Lower leg skin (tissue), 3 donors: ENCODE data around the gene NMT1.

Source experiments
- POLR2A ChIP-seq, 2 donors: fragments of 450-650 bp; IDR thresholded peaks; one replicate each; pipeline ENCODE4 v1.6.1; 2016 to 2017; ENCODE audit warnings: antibody characterized with exemption in 2 of 2, mild to moderate bottlenecking in 1 of 2, moderate library complexity in 1 of 2
- TF ChIP-seq, protein P1 (sequence below), 3 donors: fragments of 450-650 bp; IDR thresholded peaks; one replicate each; pipeline ENCODE4 v1.5.1; 2016; ENCODE audit warnings: antibody characterized with exemption in 3 of 3, mild to moderate bottlenecking in 3 of 3, moderate library complexity in 2 of 3

DNA sequence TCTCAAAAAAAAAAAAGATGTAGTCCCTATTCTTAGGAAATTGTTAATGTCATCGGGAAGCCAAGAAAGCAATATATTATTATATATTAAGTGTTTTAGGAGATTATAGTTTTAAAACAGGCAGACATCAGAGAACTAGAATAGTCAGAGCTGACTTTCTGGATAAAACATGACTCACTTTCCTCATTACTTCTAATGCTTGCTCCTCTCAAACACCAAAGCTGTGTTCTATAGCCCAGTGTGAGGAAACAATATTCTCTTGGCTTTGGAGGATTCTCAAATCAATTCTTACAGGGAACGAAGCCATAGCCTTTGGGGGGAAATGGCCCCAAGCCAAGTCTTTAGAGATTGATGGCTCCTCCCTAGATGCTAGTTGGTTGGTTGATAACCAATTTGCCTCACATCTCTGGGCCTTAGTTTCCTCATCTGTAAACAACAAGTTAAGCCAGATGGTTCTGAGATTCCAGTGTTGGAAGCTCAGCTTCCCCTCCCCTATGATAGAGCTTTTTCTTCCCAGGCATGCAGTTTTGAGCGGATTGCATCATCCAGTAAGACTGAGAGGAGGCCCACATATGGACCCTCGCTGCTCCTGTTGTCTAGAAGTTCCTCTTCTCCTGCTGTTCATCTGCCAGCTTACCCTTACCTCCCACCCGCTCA, 12.4 kb downstream of the NMT1 start:
- TF ChIP-seq POLR2A (IDR thresholded peaks at IDR 0.05): no peak
- TF ChIP-seq, protein P1, sequence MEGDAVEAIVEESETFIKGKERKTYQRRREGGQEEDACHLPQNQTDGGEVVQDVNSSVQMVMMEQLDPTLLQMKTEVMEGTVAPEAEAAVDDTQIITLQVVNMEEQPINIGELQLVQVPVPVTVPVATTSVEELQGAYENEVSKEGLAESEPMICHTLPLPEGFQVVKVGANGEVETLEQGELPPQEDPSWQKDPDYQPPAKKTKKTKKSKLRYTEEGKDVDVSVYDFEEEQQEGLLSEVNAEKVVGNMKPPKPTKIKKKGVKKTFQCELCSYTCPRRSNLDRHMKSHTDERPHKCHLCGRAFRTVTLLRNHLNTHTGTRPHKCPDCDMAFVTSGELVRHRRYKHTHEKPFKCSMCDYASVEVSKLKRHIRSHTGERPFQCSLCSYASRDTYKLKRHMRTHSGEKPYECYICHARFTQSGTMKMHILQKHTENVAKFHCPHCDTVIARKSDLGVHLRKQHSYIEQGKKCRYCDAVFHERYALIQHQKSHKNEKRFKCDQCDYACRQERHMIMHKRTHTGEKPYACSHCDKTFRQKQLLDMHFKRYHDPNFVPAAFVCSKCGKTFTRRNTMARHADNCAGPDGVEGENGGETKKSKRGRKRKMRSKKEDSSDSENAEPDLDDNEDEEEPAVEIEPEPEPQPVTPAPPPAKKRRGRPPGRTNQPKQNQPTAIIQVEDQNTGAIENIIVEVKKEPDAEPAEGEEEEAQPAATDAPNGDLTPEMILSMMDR (IDR thresholded peaks at IDR 0.05): no peak
